ENCODE results near the gene IFNG-AS1.

IFNG-AS1 gene

GRCh38 chr12:67989184-67989920 lies at the start of gene IFNG-AS1:
TSS of gene IFNG-AS1 (plus strand) at chr12:67989447.
- no peak for DNase-seq

GRCh38 chr12:67939611-67940010 lies 49.6 kb upstream of the IFNG-AS1 start:
- DNase-seq = no peak

- peak; percentile 56 for DNase-seq
These were observed 48.4 kb upstream of the IFNG-AS1 start for GRCh38 chr12:67940780-67941243.

- DNase-seq = no peak
These were observed 46.5 kb upstream of the IFNG-AS1 start for GRCh38 chr12:67942724-67943123.

- DNase-seq = peak; percentile 79
These were observed 45.9 kb upstream of the IFNG-AS1 start for GRCh38 chr12:67943141-67943892.

GRCh38 chr12:67944093-67944492 lies 45.2 kb upstream of the IFNG-AS1 start:
- no peak for DNase-seq

GRCh38 chr12:67952787-67953186 lies 36.5 kb upstream of the IFNG-AS1 start:
- no peak for DNase-seq

- DNase-seq = no peak
These were observed 31.9 kb upstream of the IFNG-AS1 start for GRCh38 chr12:67957383-67957782.

GRCh38 chr12:67958187-67958586 lies 31.1 kb upstream of the IFNG-AS1 start:
- peak; percentile 16 for DNase-seq

GRCh38 chr12:67964456-67964855 lies 24.8 kb upstream of the IFNG-AS1 start:
- DNase-seq = peak; percentile 25

GRCh38 chr12:67966560-67966959 lies 22.7 kb upstream of the IFNG-AS1 start:
- DNase-seq = no peak

- DNase-seq = no peak
These were observed 20.9 kb upstream of the IFNG-AS1 start for GRCh38 chr12:67968321-67968720.

- DNase-seq = no peak
These were observed 20.5 kb upstream of the IFNG-AS1 start for GRCh38 chr12:67968725-67969124.

- peak; percentile 79 for DNase-seq
These were observed 20.0 kb upstream of the IFNG-AS1 start for GRCh38 chr12:67969134-67969802.

GRCh38 chr12:67977668-67978067 lies 11.6 kb upstream of the IFNG-AS1 start:
- DNase-seq = no peak

GRCh38 chr12:67980391-67980790 lies 8.9 kb upstream of the IFNG-AS1 start:
- DNase-seq = peak; percentile 44

GRCh38 chr12:67981287-67982162 lies 7.7 kb upstream of the IFNG-AS1 start:
- peak; percentile 94 for DNase-seq

GRCh38 chr12:67982164-67982563 lies 7.1 kb upstream of the IFNG-AS1 start:
- peak; percentile 86 for DNase-seq

GRCh38 chr12:67986632-67987031 lies 2.6 kb upstream of the IFNG-AS1 start:
- no peak for DNase-seq

GRCh38 chr12:67988601-67989021 lies 636 bp upstream of the IFNG-AS1 start:
- DNase-seq = no peak

- DNase-seq = no peak
These were observed 1.9 kb downstream of the IFNG-AS1 start for GRCh38 chr12:67991158-67991557.

- DNase-seq = no peak
These were observed 3.9 kb downstream of the IFNG-AS1 start for GRCh38 chr12:67993143-67993542.

GRCh38 chr12:67994046-67994445 lies 4.8 kb downstream of the IFNG-AS1 start:
- no peak for DNase-seq
